CD4-positive, alpha-beta T cell treated with Interleukin-17A for 1 hour (primary cell): ENCODE results near the gene CXorf65.

Experiments
- DNase-seq: peaks from one replicate; pipeline ENCODE4 v3.0.0-alpha.2; 2020

The CXorf65 gene

DNA sequence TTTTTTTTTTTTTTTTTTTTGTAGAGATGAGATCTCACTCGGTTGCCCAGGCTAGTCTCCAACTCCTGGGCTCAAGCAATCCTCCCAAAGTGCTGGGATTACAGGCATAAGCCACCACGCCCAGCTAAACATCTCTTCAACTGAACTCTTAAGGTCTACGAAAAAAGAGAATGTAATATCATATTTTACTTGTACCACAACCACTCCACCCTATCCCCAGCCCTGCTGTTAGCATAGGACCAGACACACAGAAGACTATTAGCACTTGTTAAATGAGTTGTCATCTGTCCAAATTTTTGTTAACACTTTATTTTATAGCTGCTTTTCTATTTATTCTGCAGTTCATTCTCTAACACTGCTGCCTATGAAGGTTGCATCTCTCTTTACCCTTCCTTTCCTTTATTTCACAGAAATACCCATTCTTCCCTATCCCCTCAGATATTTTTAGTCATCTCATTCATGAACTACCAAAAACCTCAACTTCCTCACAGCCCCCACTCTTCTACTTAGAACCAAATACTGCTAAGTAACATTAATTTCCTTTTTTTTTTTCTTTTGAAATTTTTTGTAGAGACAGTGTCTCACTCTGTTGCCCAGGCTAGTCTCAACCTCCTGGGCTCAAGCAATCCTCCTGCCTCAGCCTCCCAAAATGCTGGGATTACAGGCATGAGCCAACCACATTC, 48.6 kb downstream of the CXorf65 start:
- no peak for DNase-seq

DNA sequence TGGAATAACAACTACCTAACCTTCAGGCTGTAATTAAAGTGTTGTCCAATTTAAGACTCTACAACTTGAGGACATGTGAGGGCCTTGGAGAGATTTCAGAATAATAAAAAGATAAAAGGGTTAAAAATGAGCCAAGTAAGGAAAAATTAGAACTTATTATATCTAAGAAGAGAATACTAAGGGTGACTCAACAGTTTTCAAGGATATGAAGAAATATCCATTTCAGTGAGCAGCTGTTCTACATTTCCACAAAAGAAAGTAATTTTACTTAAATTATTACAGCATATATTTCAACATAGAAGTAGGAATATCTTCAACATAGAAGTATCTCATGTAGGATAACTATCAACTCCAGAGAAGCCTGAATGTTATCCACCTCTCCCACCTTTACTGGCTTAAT, 49.7 kb downstream of the CXorf65 start:
- DNase-seq = no peak
